ENCODE measurements around the gene ZNF688. TPM values are rescaled to one million over a fixed set of nuclear protein-coding genes. Genes with fewer than 3 reads are reported as not detected.

ZNF688 gene
- total and polyA plus RNA-seq, 2 of the 13 experiments (the other 11 are each of a cell fraction or from before 2014, with no cell fraction given): 2.4 to 5.4 TPM

GRCh38 chr16:30539000-30539964 lies 32.2 kb downstream of the ZNF688 start (continued):
- TF ChIP-seq RERE (CRISPR knock-in tag; IDR thresholded peaks at IDR 0.05; ENCODE audit: low read depth) (no peak), RORA (CRISPR knock-in tag; IDR thresholded peaks at IDR 0.05) (no peak), ZNF687 (CRISPR knock-in tag; IDR thresholded peaks at IDR 0.05) (peak; percentile 90), PREB (CRISPR knock-in tag; IDR thresholded peaks at IDR 0.05) (no peak), ZFY (CRISPR knock-in tag; IDR thresholded peaks at IDR 0.05) (peak; percentile 42; the same call in 1 of the 2 replicates), ONECUT2 (CRISPR knock-in tag; IDR thresholded peaks at IDR 0.05) (no peak), ZNF710 (CRISPR knock-in tag; IDR thresholded peaks at IDR 0.05; ENCODE audit: borderline replicate concordance) (no peak), ZNF138 (CRISPR knock-in tag; IDR thresholded peaks at IDR 0.05; ENCODE audit: low read depth) (no peak), GTF3A (CRISPR knock-in tag; conservative IDR thresholded peaks at IDR 0.05) (no peak), HOXA3 (CRISPR knock-in tag; IDR thresholded peaks at IDR 0.05) (0 out of 2 replicates have a peak, but pooled peaks have one; percentile 28), POLR2AphosphoS5 (IDR thresholded peaks at IDR 0.05; ENCODE audit: low read depth, low read length) (peak; percentile 40; the same call in 1 of the 2 replicates), POLR2A (IDR thresholded peaks at IDR 0.05; ENCODE audit: insufficient read depth in 1 of 2, low read depth in 2 of 2, low read length in 2 of 2) (peak in 1 of 2 experiments; percentile 64; a peak in 2 of 4 replicates), KLF12 (CRISPR knock-in tag; IDR thresholded peaks at IDR 0.05; ENCODE audit: borderline replicate concordance) (no peak), ZNF383 (CRISPR knock-in tag; IDR thresholded peaks at IDR 0.05; ENCODE audit: borderline replicate concordance) (no peak)

All from HepG2 (cell line).